ENCODE results near the gene ZNF562.

Gene ZNF562

DNA sequence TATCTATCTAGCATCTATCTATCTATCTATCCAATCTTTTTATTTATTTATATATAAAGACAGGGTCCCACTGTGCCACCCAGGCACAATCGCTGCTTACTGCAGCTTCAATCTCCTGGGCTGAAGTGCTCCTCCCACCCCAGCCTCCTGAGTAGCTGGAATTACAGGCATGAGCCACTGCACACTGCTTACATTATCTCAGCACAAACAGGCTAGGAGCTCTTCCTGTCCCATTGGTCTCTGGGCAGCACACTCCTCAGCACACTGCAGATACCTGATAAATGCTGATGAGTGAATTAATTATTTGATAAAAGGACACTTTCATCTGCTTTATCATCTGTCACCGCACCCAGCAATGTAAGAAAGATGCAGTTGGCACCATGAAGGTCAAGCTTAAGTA, 16.1 kb downstream of the ZNF562 start:
- no peak for TF ChIP-seq GATA3 (IDR thresholded peaks at IDR 0.05; ENCODE audit: low read depth, low read length)
- TF ChIP-seq GATA2 (IDR thresholded peaks at IDR 0.05; ENCODE audit: low read depth, low read length): no peak

- TF ChIP-seq GATA3 (IDR thresholded peaks at IDR 0.05; ENCODE audit: low read depth, low read length) (no peak), GATA2 (IDR thresholded peaks at IDR 0.05; ENCODE audit: low read depth, low read length) (no peak)
These were observed 24.6 kb downstream of the ZNF562 start for GRCh38 chr19:9650345-9650744.

GRCh38 chr19:9645472-9645871, 29.4 kb downstream of the ZNF562 start:
- TF ChIP-seq GATA3 (IDR thresholded peaks at IDR 0.05; ENCODE audit: low read depth, low read length) (no peak), GATA2 (IDR thresholded peaks at IDR 0.05; ENCODE audit: low read depth, low read length) (no peak)

DNA sequence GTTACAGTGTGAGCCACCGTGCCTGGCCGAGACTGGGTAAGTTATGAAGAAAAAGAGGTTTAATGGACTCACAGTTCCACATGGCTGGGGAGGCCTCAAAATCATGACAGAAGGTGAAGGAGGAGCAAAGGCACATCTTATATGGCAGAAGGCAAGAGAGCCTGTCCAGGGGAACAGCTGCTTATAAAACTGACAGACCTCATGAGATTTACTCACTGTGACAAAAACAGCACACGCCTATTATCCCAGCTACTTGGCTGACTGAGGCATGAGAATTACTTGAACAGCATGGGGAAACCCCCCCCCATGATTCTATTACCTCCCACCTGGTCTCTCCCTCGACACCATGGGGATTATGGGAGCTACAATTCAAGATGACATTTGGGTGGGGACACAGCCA, 30.4 kb downstream of the ZNF562 start:
- TF ChIP-seq GATA2 (IDR thresholded peaks at IDR 0.05; ENCODE audit: low read depth, low read length): no peak
- TF ChIP-seq GATA3 (IDR thresholded peaks at IDR 0.05; ENCODE audit: low read depth, low read length): no peak

GRCh38 chr19:9641810-9642209, 33.1 kb downstream of the ZNF562 start:
- no peak for TF ChIP-seq GATA2 (IDR thresholded peaks at IDR 0.05; ENCODE audit: low read depth, low read length)
- no peak for TF ChIP-seq GATA3 (IDR thresholded peaks at IDR 0.05; ENCODE audit: low read depth, low read length)

GRCh38 chr19:9640956-9641355, 33.9 kb downstream of the ZNF562 start:
- TF ChIP-seq GATA3 (IDR thresholded peaks at IDR 0.05; ENCODE audit: low read depth, low read length) (no peak), GATA2 (IDR thresholded peaks at IDR 0.05; ENCODE audit: low read depth, low read length) (no peak)

DNA sequence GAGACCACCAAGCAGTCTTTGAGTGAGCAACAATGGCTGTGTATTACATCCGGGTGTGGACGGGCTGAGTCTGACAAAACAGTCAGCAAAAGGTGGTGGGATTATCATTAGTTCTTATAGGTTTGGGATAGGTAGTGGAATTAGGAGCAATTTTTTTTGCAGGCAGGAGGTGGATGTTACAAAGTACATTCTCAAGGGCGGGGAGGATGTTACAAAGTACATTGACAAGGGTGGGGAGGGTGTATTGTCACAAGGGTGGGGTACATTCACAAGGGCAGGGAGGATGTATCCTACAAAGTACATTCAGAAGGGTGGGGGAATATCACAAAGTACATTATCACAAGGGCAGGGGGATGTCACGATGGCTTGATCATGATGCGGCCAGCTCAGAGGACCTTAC, 38.9 kb downstream of the ZNF562 start:
- TF ChIP-seq GATA3 (IDR thresholded peaks at IDR 0.05; ENCODE audit: low read depth, low read length) (no peak), GATA2 (IDR thresholded peaks at IDR 0.05; ENCODE audit: low read depth, low read length) (no peak)

GRCh38 chr19:9627856-9628255, 47.0 kb downstream of the ZNF562 start:
- TF ChIP-seq GATA3 (IDR thresholded peaks at IDR 0.05; ENCODE audit: low read depth, low read length) (no peak), GATA2 (IDR thresholded peaks at IDR 0.05; ENCODE audit: low read depth, low read length) (no peak)

DNA sequence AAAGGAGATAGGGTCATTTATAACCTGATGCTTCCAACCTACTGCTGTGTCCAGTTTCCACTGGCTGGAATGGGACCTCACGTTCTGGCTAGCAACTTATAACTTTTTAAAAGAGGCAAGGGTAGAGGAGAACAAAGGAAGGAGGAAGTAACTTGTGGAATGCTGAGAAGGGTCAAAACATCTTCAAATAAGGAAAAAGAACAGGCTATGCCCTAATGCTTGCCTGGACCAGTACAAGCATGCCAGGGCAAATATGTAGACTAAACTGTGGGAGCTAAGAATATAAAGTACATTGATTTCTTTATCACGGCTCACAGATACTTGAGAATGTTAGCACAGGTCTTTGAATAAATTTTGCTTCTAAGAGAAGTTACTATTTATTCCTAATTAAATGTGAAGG, 52.4 kb downstream of the ZNF562 start:
- no peak for TF ChIP-seq GATA3 (IDR thresholded peaks at IDR 0.05; ENCODE audit: low read depth, low read length)
- TF ChIP-seq GATA2 (IDR thresholded peaks at IDR 0.05; ENCODE audit: low read depth, low read length): no peak

DNA sequence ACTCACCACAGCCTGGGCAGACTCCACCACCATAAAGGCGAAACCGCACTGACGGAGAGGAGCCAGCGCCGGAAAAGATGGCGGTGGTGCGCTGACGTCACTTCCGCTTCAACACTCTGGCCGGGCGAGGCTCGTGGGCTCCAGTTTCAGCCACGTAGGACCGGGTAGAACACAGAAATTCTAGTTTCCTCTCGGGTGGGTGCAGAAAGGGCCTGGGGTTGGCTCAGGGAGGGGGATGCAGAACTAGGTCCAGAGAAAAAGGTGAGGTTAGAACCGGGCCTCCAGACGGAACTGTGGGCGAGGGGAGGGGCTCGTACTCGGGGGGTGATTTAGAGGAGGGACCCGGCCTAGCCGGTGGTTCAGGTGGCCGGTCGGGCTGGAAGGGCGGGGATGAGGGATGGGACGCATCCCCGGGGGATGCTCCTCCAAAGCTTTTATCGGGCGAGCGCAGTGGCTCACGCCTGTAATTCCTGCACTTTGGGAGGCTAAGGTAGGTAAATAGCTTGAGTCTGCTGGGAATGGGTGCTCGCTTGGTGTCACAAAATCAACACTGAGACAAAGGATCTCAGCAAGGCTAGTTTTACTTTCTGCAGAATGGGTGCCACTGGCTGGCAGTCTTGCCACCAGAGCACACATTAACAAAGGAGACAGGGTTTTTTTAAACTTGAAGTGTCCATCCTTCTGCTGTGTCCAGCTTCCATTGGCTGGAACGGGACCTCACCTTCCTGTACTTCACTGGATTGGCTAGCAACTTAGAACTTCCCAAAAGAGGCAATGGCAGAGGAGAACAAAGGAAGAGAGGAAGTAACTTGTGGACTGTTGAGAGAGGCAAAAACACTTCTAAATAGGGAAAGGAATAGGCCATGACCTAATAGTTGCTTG, 53.5 kb downstream of the ZNF562 start, which contains the start of gene ZNF561:
ZNF561 (minus strand) TSS at position 77 of the 882 bp plus-strand sequence. CDS start 1,776 bp downstream, outside the sequence.
- TF ChIP-seq GATA3 (IDR thresholded peaks at IDR 0.05; ENCODE audit: low read depth, low read length) (no peak), GATA2 (IDR thresholded peaks at IDR 0.05; ENCODE audit: low read depth, low read length) (no peak)

DNA sequence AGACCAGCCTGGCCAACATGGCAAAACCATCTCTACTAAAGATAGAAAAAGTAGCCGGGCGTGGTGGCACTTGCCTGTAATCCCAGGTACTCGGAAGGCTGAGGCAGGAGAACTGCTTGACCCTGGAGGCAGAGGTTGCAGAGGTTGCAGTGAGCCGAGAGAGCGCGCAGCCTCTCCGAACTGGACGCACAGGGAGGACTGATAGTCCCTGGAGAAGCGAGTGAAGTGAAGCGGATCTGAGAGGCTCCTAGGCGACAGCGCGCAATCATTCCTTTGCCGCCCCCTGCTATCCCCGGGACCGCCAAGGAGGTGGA, 54.1 kb downstream of the ZNF562 start:
- TF ChIP-seq GATA2 (IDR thresholded peaks at IDR 0.05; ENCODE audit: low read depth, low read length) (no peak), GATA3 (IDR thresholded peaks at IDR 0.05; ENCODE audit: low read depth, low read length) (no peak)

DNA sequence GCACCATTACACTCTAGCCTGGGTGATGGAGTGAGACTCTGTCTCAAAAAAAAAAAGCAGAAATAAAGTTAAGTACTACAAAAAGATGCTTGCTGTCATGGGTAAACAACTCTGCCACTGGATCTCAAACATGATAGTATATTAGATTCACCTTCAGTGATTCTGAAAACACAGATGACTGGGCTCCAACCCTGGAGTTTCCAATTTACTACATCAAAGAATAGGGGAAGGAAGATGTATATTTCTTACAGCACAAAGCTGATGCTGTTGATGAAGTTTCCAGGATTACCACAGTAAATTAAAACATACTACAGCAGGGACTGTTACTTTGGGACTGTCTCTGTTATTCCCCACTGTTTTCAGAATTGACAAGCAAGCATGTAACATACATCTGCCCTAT, 59.1 kb downstream of the ZNF562 start:
- TF ChIP-seq GATA3 (IDR thresholded peaks at IDR 0.05; ENCODE audit: low read depth, low read length): no peak
- TF ChIP-seq GATA2 (IDR thresholded peaks at IDR 0.05; ENCODE audit: low read depth, low read length): no peak

GRCh38 chr19:9610484-9611113, 64.3 kb downstream of the ZNF562 start:
- TF ChIP-seq GATA3 (IDR thresholded peaks at IDR 0.05; ENCODE audit: low read depth, low read length): no peak
- no peak for TF ChIP-seq GATA2 (IDR thresholded peaks at IDR 0.05; ENCODE audit: low read depth, low read length)

GRCh38 chr19:9608912-9609311, 66.0 kb downstream of the ZNF562 start:
- no peak for TF ChIP-seq GATA3 (IDR thresholded peaks at IDR 0.05; ENCODE audit: low read depth, low read length)
- no peak for TF ChIP-seq GATA2 (IDR thresholded peaks at IDR 0.05; ENCODE audit: low read depth, low read length)

DNA sequence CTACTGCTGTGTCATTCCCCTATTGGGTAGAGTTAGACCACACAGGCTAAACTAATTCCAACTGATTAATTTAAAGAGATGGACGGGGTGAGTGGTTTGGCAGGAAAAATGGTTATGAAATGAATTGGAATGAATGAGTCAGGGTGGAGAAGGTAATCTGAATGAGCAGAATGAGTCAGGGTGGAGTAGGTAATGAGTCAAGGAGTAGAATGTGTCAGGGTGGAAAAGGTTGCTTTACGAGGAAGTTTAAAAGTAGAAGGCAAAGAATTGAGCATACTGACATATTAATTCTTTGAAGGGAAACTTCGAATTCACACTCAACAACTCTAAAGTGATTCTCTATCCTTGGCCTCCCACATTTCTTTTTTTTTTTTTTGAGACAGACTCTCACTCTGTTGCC, 77.9 kb downstream of the ZNF562 start:
- TF ChIP-seq GATA2 (IDR thresholded peaks at IDR 0.05; ENCODE audit: low read depth, low read length): no peak
- TF ChIP-seq GATA3 (IDR thresholded peaks at IDR 0.05; ENCODE audit: low read depth, low read length): no peak
